Progenitor cell of endocrine pancreas (in vitro differentiated cells): ENCODE measurements around the gene CCDC106. TPM values are rescaled to one million over a fixed set of nuclear protein-coding genes. Genes with fewer than 3 reads are reported as not detected.
A peak's percentile ranks its signal among the peaks of the same experiment; 100 is the strongest.

Experiments
- DNase-seq: peaks from one replicate; pipeline ENCODE4 v3.0.0; 2021; ENCODE audit warnings: low spot score; ENCODE audit not compliant: unreplicated experiment
- H3K27ac Mint-ChIP-seq: 2 replicates; pipeline ENCODE4 v1.8.0; 2021; ENCODE audit warnings: mild to moderate bottlenecking, moderate library complexity, mixed read lengths
- H3K27me3 Mint-ChIP-seq: 2 replicates; pipeline ENCODE4 v1.8.0; 2021; ENCODE audit warnings: mixed read lengths
- H3K36me3 Mint-ChIP-seq: 2 replicates; pipeline ENCODE4 v1.8.0; 2022; ENCODE audit warnings: mixed read lengths; ENCODE audit not compliant: insufficient read depth
- H3K4me1 Mint-ChIP-seq: 2 replicates; pipeline ENCODE4 v1.8.0; 2021; ENCODE audit warnings: low read depth, mixed read lengths
- H3K4me3 Mint-ChIP-seq: 2 replicates; pipeline ENCODE4 v1.8.0; 2021; ENCODE audit warnings: low read depth, mild to moderate bottlenecking, moderate library complexity, mixed read lengths
- H3K9me3 Mint-ChIP-seq: 2 replicates; pipeline ENCODE4 v1.8.0; 2021; ENCODE audit warnings: low read depth, mixed read lengths
- CTCF ChIP-seq: fragments of 200-600 bp; sonication (generic); IDR thresholded peaks from one replicate; pipeline ENCODE4 v1.5.0; 2021; ENCODE audit warnings: antibody characterized with exemption, mild to moderate bottlenecking; ENCODE audit not compliant: unreplicated experiment
- total RNA-seq: library from RNA; stranded (reverse); gene quantifications from 2 replicates; pipeline ENCODE4 v1.2.1, GENCODE V29; 2021

CCDC106 gene
- total RNA-seq, 1 donor from 2014 or later: 23.9 TPM

DNA sequence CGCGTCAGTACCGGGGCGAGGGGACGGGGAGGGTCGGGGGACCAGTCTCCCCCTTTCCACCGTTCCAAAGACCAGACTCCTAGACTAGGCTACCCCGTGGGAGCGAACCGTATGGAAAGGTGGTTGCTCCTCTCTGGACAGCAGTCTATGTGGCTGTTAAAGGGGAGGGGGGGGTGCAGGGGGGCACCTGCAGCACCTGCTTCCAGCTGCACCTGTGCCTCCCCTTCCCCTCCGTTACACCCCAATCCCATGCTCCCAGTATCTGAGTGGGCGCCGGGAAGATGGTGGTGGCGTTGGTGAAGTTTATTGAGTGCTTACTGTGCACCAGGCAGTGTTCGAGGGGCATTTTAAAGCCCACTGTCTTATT lies 47.4 kb upstream of the CCDC106 start:
- H3K27ac Mint-ChIP-seq: peak overlapping the region; percentile 92
- TF ChIP-seq CTCF: no peak
- H3K27me3 Mint-ChIP-seq: no peaks in the 10 kb centered on the region
- peaks cover 2% of the 10 kb centered on the region for H3K9me3 Mint-ChIP-seq
- H3K4me1 Mint-ChIP-seq: peaks cover 11% of the 10 kb centered on the region
- H3K4me3 Mint-ChIP-seq: peak overlapping the region; percentile 71
- DNase-seq: no peak
- H3K36me3 Mint-ChIP-seq: peaks cover 19% of the 10 kb centered on the region

DNA sequence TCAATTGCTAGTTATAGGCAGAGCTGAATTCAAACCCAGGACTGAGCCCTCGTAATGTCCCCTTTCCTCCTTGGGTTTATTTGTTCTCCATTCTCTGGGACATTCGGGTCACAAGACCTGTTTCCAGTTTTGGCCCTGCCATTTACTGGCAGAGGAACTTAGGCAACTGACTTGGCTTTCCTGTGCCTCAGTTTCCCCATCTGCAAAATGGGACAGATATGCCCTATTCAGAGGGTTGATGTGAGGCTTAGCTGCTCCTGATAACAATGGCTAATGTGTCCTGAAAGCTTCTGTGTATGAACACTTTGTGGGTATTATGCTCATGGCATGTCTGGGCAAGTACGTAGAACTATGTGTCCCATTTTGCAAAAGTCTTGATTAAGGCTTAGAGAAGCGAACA lies 46.9 kb upstream of the CCDC106 start:
- H3K4me1 Mint-ChIP-seq: peaks cover 13% of the 10 kb centered on the region
- no peaks in the 10 kb centered on the region for H3K27me3 Mint-ChIP-seq
- no peak for DNase-seq
- H3K4me3 Mint-ChIP-seq: peak overlapping the region; percentile 71
- peak overlapping the region; percentile 92 for H3K27ac Mint-ChIP-seq
- TF ChIP-seq CTCF: no peak
- H3K36me3 Mint-ChIP-seq: peaks cover 14% of the 10 kb centered on the region
- H3K9me3 Mint-ChIP-seq: peaks cover 2% of the 10 kb centered on the region

DNA sequence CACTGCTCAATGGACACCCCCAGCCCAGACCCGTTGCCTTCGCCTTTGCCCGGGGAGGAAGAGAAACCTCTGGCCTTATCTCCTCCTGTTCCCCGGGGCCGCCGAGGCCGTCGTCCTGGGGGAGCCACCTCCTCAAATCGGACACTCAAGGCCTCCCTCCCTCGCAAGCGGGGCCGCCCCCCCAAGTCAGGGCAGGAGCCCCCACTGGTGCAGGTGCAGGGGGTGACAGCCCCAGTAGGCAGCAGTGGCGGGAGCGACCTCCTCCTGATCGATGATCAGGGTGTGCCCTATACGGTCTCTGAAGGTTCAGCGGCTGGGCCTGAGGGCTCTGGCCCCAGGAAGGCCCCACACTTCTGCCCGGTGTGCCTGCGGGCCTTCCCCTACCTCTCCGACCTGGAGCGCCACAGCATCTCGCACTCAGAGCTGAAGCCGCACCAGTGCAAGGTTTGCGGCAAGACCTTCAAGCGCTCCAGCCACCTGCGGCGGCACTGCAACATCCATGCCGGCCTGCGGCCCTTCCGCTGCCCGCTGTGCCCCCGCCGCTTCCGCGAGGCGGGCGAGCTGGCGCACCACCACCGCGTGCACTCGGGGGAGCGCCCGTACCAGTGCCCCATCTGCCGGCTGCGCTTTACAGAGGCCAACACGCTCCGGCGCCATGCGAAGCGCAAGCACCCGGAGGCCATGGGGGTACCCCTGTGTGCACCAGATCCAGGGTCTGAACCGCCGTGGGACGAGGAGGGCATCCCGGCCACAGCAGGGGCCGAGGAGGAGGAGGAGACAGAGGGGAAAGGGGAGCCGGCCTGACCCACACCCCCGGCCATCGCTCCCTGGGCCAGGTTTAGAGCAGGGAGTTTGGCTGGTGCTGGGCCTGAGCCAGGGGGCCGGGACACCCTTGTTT lies 45.7 kb upstream of the CCDC106 start:
- Mint-ChIP-seq H3K9me3 (peaks cover 2% of the 10 kb centered on the region), H3K4me3 (no peak overlapping the region), H3K27me3 (no peaks in the 10 kb centered on the region), H3K4me1 (peaks cover 22% of the 10 kb centered on the region), H3K27ac (no peak overlapping the region), H3K36me3 (peaks cover 6% of the 10 kb centered on the region)
- no peak for TF ChIP-seq CTCF
- no peak for DNase-seq

DNA sequence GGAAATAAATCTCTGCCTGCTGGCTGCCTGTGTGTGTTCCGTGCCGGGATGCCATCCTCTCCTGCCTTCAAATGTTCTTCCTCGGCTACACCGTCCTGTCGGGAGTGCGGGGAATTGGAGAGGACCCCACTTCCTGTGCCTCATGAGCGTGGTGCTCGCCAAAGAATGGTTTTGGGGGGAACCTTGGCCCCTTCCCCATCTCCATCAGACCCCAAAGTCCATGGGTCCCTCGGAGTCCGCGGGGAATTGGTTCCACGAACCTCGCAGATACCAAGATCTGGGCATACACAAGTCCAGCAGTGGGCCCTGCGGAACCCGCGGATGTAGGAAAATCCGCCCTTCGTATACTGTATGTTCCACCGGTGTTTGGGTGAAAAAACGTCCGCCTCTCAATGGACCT lies 44.9 kb upstream of the CCDC106 start:
- peaks cover 2% of the 10 kb centered on the region for H3K9me3 Mint-ChIP-seq
- peaks cover 7% of the 10 kb centered on the region for H3K36me3 Mint-ChIP-seq
- no peaks in the 10 kb centered on the region for H3K27me3 Mint-ChIP-seq
- peaks cover 25% of the 10 kb centered on the region for H3K4me1 Mint-ChIP-seq
- TF ChIP-seq CTCF: no peak
- peak overlapping the region; percentile 33 for H3K4me3 Mint-ChIP-seq
- DNase-seq: no peak
- no peak overlapping the region for H3K27ac Mint-ChIP-seq

DNA sequence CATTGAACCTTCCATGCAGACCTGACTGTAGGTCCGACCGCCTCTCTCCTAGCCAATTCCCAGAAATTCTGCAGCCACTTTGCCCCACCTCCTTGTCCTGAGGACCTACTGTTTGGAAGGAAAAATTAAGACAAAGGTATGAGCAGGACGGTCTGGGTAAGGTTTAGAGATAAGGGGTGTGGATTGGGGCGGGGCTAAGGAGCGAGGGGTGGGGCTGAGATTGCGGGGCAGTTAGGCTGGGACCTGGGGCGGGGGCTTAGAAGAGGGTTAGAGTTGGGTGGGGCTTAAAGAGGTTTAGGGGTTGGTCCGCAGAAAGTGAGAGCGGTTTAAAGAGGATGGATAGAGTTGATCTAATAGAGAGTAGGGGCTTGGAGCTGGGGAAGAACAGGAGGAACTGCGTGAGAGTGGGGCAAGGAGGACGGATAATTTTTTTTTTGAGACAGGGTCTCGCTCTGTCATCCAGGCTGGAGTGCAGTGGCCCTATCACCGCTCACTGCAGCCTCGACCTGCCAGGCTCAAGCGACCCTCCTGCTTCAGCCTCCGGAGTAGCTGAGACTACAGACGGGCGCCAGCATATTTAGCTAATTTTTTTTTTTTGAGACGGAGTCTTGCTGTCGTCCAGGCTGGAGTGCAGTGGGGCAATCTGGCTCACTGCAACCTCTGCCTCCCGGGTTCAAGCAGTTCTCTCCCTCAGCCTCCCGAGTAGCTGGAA lies 44.3 kb upstream of the CCDC106 start:
- no peak for TF ChIP-seq CTCF
- H3K27ac Mint-ChIP-seq: no peak overlapping the region
- no peak for DNase-seq
- H3K4me3 Mint-ChIP-seq: peak overlapping the region; percentile 80
- H3K9me3 Mint-ChIP-seq: peaks cover 2% of the 10 kb centered on the region
- H3K36me3 Mint-ChIP-seq: peaks cover 5% of the 10 kb centered on the region
- H3K27me3 Mint-ChIP-seq: no peaks in the 10 kb centered on the region
- H3K4me1 Mint-ChIP-seq: peaks cover 23% of the 10 kb centered on the region
